Peyer's patch (tissue), 4 donors: ENCODE measurements around the gene POLG2.

Experiments
- POLR2A ChIP-seq, 2 donors: fragments of 450-650 bp; IDR thresholded peaks; one replicate each; pipeline ENCODE4 v1.5.1; 2017; ENCODE audit warnings: antibody characterized with exemption in 2 of 2, mild to moderate bottlenecking in 2 of 2, moderate library complexity in 2 of 2
- TF ChIP-seq, protein P1 (sequence below), 6 experiments: fragments of 450-650 bp in 4 of 6; fragments of 200-600 bp in 2 of 6; sonication (generic) in 1 of 6; IDR thresholded peaks; one replicate each; pipeline ENCODE4 v1.5.1; 2017 to 2019; ENCODE audit warnings: antibody characterized with exemption in 6 of 6, mild to moderate bottlenecking in 3 of 6, moderate library complexity in 1 of 6

DNA sequence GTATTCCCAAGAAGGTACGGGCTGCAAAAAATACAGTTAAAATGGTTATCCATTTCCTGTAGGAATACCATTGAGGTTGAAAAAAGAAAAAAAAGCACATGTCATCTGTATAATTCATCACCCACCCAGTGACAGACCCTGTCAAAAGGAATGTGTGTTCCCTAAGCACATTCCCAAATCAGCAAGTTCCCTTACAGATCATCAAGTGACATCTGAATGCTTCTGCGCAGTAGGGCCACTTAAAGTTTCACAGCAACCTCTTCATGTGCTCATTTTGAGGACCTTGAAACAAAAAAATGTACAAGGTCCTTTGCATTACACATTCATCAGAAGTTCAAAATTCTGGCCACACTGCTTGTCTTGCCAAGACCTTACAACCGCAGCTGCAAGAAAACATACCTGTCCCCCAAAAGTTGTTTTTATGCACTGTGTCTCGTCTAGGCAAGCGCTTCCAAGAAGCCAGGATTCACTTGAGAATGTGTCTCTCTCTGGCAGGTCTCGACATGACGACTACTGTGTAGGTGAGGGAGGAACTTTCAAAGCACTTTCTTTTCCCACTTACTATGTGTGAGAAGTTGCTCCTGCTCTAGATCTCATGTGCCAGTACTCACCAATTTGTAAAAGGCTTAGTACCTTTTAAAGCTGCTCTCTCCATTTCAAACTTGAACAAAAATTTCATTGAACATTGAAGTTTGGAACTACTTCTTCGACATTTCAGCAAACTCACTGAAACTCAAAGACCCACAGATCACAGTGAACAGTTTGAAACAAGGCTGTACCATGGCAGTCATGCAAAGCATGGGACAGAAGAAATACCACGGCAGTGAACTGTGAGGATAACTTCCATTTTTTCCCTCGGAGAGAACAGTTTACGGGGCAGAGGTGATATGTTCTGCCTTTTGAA is 4.3 kb upstream of the POLG2 start:
- TF ChIP-seq, protein P1, sequence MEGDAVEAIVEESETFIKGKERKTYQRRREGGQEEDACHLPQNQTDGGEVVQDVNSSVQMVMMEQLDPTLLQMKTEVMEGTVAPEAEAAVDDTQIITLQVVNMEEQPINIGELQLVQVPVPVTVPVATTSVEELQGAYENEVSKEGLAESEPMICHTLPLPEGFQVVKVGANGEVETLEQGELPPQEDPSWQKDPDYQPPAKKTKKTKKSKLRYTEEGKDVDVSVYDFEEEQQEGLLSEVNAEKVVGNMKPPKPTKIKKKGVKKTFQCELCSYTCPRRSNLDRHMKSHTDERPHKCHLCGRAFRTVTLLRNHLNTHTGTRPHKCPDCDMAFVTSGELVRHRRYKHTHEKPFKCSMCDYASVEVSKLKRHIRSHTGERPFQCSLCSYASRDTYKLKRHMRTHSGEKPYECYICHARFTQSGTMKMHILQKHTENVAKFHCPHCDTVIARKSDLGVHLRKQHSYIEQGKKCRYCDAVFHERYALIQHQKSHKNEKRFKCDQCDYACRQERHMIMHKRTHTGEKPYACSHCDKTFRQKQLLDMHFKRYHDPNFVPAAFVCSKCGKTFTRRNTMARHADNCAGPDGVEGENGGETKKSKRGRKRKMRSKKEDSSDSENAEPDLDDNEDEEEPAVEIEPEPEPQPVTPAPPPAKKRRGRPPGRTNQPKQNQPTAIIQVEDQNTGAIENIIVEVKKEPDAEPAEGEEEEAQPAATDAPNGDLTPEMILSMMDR (IDR thresholded peaks at IDR 0.05), result no peak
- no peak for TF ChIP-seq POLR2A (IDR thresholded peaks at IDR 0.05)
